HG02798 (cell line): ENCODE results near the gene UBXN6.

Experiments used
- ATAC-seq: cut with Tn5 transposase; IDR thresholded peaks from one replicate; pipeline ENCODE4 v1.9.1; 2021; ENCODE audit warnings: mild to moderate bottlenecking; ENCODE audit not compliant: unreplicated experiment, poor library complexity

The UBXN6 gene

GRCh38 chr19:4443966-4444764 lies 13.4 kb downstream of the UBXN6 start:
- no peak for ATAC-seq

GRCh38 chr19:4443188-4443587 lies 14.4 kb downstream of the UBXN6 start:
- no peak for ATAC-seq

GRCh38 chr19:4442819-4443146 lies 14.8 kb downstream of the UBXN6 start:
- no peak for ATAC-seq

GRCh38 chr19:4441994-4442818 lies 15.4 kb downstream of the UBXN6 start:
- no peak for ATAC-seq

- ATAC-seq = no peak
These were observed 18.4 kb downstream of the UBXN6 start for GRCh38 chr19:4439243-4439642.

- no peak for ATAC-seq
These were observed 20.5 kb downstream of the UBXN6 start for GRCh38 chr19:4437103-4437502.

- ATAC-seq = no peak
These were observed 21.4 kb downstream of the UBXN6 start for GRCh38 chr19:4436231-4436630.

GRCh38 chr19:4434391-4434790 lies 23.2 kb downstream of the UBXN6 start:
- no peak for ATAC-seq

- ATAC-seq = no peak
These were observed 24.6 kb downstream of the UBXN6 start for GRCh38 chr19:4432918-4433506.

GRCh38 chr19:4431808-4432674 lies 25.6 kb downstream of the UBXN6 start:
- no peak for ATAC-seq

- no peak for ATAC-seq
These were observed 26.3 kb downstream of the UBXN6 start for GRCh38 chr19:4431296-4431695.

- no peak for ATAC-seq
These were observed 26.8 kb downstream of the UBXN6 start for GRCh38 chr19:4430760-4431159.

GRCh38 chr19:4429771-4430171 lies 27.8 kb downstream of the UBXN6 start:
- ATAC-seq = no peak

GRCh38 chr19:4429256-4429655 lies 28.3 kb downstream of the UBXN6 start:
- ATAC-seq = no peak

GRCh38 chr19:4428326-4428975 lies 29.1 kb downstream of the UBXN6 start:
- ATAC-seq = no peak

GRCh38 chr19:4425537-4425936 lies 32.1 kb downstream of the UBXN6 start:
- no peak for ATAC-seq

GRCh38 chr19:4423416-4424126 lies 34.0 kb downstream of the UBXN6 start:
- no peak for ATAC-seq

- ATAC-seq = no peak
These were observed 41.3 kb downstream of the UBXN6 start for GRCh38 chr19:4416268-4416667.

- no peak for ATAC-seq
These were observed 42.2 kb downstream of the UBXN6 start for GRCh38 chr19:4415352-4415751.
